Measurements from ENCODE around the gene PLOD2.

The PLOD2 gene

DNA sequence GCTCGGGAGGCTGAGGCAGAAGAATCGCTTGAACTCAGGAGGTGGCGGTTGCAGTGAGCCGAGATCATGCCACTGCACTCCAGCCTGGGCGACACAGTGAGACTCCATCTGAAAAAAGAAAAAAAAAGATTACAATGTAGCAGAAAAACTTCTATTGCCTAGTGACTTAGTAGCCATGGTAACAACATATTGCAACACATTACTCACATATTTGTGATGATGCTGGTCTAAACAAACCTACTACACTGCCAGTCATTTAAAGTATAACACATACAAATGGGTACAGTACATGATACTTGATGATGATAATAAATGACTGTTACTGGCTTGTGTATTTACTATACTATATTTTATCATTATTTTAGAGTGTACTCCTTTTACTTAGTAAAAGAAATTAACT, 125.6 kb downstream of the PLOD2 start:
- DNase-seq = no peak

DNA sequence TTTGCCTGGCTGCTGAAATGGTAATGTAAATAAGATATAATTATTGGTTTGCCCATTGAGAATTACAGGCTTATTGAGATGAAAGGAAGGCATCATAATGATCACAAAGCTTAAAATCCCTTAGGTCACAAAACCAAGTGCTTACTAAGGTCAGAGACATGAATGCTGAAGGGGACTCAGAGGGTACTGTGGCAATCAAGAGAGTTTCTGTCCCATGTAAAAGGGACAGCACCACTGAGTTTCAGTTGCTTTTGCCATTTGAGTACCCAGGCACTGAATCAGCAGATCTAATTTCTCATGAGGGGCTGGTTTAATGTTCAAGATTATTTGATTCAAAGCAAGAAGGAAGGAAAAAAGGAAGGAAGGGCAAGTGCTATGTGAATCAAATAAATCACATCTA, 127.0 kb downstream of the PLOD2 start:
- DNase-seq = no peak

DNA sequence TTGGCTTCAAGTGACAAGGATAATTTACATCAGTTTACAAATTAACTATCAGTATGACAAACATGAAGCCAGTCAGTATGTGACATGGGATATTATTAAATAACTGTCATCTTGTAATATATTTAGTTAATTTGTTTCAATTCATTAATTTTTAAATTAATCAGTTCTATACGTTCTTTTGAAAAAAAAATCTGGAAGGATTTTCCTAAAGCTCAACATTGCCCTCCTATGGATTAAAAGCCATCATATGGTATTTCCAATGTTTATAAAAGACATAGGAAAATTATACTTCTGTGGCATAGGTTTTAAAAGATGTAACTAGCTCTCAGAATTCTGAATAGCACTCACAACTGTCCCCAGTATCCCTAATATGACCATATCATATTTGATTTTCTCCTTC, 134.4 kb downstream of the PLOD2 start:
- no peak for DNase-seq

GRCh38 chr3:146024260-146024659, 136.7 kb downstream of the PLOD2 start:
- DNase-seq = no peak

DNA sequence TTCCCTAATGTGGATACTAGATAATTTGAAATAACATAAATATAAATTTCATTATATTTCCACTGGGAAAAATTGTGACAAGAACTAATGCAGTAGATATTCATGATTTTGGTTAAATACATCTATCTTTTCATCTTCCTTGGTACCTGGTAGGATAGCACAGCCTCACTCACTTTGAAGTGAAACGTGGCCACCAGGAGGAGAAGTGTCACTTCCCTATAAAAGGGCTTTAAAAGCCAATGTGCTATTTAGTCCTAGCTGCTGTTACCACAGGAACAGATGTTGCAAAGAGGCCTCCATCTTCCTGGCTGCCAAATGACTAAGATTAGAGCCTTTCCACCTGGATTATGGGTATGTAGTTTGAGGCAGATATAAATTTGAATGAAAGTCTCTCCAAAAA, 140.0 kb downstream of the PLOD2 start:
- no peak for DNase-seq

DNA sequence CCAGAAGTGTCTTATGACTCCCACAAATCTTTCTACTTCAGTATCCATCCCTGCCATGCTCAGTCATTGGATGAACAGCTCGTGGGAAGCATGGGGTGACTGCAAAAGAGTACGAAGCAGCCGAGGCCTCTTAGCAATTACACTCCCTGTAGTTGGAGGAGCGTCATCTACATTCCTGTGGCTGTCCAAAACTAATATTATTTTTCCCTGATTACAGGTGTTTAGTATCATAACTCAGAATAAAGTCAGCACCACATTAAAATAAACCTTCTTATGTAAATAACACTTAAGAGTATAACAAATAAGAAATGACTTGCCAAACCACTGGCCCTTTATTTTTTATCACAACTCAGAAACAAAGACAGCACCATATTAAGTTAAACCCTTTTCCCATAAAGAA, 141.5 kb downstream of the PLOD2 start:
- DNase-seq = no peak
